ENCODE measurements around the gene EDC3. TPM values are rescaled to one million over a fixed set of nuclear protein-coding genes. Genes with fewer than 3 reads are reported as not detected.
A peak's percentile ranks its signal among the peaks of the same experiment; 100 is the strongest.

Gene EDC3
- total and polyA plus RNA-seq, 9 of the 15 experiments (the other 6 are each of a cell fraction or from before 2014, with no cell fraction given), result 11.7 to 63.9 (median 32.8) TPM

- H3K36me3 ChIP-seq (ENCODE audit: control insufficient read depth, insufficient read depth, low read length), result peaks cover 37% of the 10 kb centered on the region; the same call in 2 of the 3 replicates
- CTCF ChIA-PET (ENCODE audit: low intra/inter-chr PET ratio), result interaction anchor here (0.7 kb wide), 1 partner anchor 242 kb away, joined by 3 read pairs; no protein-coding TSS in a partner anchor
- WGBS (ENCODE audit: insufficient coverage, low coverage, missing lambda C conversion rate), result under 1% methylated on average over 63 of the region's 91 CpGs
- H4K20me1 ChIP-seq (replicated peaks; ENCODE audit: control insufficient read depth, insufficient read depth, low read length), result peaks cover 52% of the 10 kb centered on the region
- peak within 1 kb of the TSS; percentile 92 for H3K4me2 ChIP-seq (ENCODE audit: insufficient read depth, low read length)
- peak; percentile 94 for ATAC-seq
- POLR2A ChIA-PET, result interaction anchor here (0.5 to 9.7 kb wide), 12 partner anchors 8 to 310 kb away, joined by 3 to 111 read pairs (median 3); partner anchors contain the start of gene ARID3B
- peak within 1 kb of the TSS; percentile 89 for H3K4me3 ChIP-seq
- in situ Hi-C loops (cut with MboI) (no loop called here), intact Hi-C loops (cut with micrococcal nuclease) (loop anchor here (1.0 to 10.0 kb wide), 4 partner anchors 69 to 621 kb away; partner anchors contain the start of genes PML and STOML1)
- peak; percentile 93 to 97 (median 94) for DNase-seq (ENCODE audit: extremely low read depth in 1 of 4, low spot score in 3 of 4)
- H3K9me1 ChIP-seq (ENCODE audit: control insufficient read depth, insufficient read depth, low read length), result peaks cover 7% of the 10 kb centered on the region
- no peaks in the 10 kb centered on the region; a peak in 1 of 5 replicates for H3K27me3 ChIP-seq (ENCODE audit: control insufficient read depth in 2 of 2, insufficient read depth in 2 of 2, low read length in 2 of 2)
- peak within 1 kb of the TSS; percentile 96 for H2AFZ ChIP-seq (ENCODE audit: low read depth, low read length)
- H3K9me3 ChIP-seq (replicated peaks; ENCODE audit: control insufficient read depth, insufficient read depth, low read depth, low read length), result no peaks in the 10 kb centered on the region
- H3K27ac ChIP-seq (ENCODE audit: extremely low read depth, low read depth, low read length), result peak within 1 kb of the TSS; percentile 84
- peak within 1 kb of the TSS; percentile 91 to 98 for H3K9ac ChIP-seq (ENCODE audit: insufficient read depth in 1 of 2, low read depth in 2 of 2, low read length in 2 of 2)
- TSS peak; percentile 62 for BruUV-seq (replicated peaks)
- peak; percentile 74 for FAIRE-seq
- peaks cover 54% of the 10 kb centered on the region for H3K79me2 ChIP-seq (ENCODE audit: control insufficient read depth, insufficient read depth, low read length)
- peaks cover 19 to 49% of the 10 kb centered on the region in 2 experiments for H3K4me1 ChIP-seq (replicated peaks in 1 of 2; ENCODE audit: control insufficient read depth in 2 of 2, insufficient read depth in 2 of 2, low read length in 2 of 2)
- TF ChIP-seq ZNF12 (CRISPR knock-in tag; IDR thresholded peaks at IDR 0.05) (peak; percentile 30; the same call in 1 of the 2 replicates), KDM1A (IDR thresholded peaks at IDR 0.05) (no peak), BRCA1 (IDR thresholded peaks at IDR 0.05) (no peak), BRCA1 (CRISPR knock-in tag; IDR thresholded peaks at IDR 0.05) (no peak), ZNF143 (CRISPR knock-in tag; IDR thresholded peaks at IDR 0.05) (no peak; the same call in 1 of the 2 replicates), CSDE1 (IDR thresholded peaks at IDR 0.05) (no peak), ZHX1 (conservative IDR thresholded peaks at IDR 0.05; ENCODE audit: low read length) (no peak), SRSF7 (optimal IDR thresholded peaks at IDR 0.05; ENCODE audit: low read depth, low read length) (peak; percentile 34), THRAP3 (IDR thresholded peaks at IDR 0.05; ENCODE audit: borderline replicate concordance) (no peak), ZNF511 (CRISPR knock-in tag; IDR thresholded peaks at IDR 0.05) (no peak; the same call in 1 of the 2 replicates)
- TF ChIP-seq, protein P1, sequence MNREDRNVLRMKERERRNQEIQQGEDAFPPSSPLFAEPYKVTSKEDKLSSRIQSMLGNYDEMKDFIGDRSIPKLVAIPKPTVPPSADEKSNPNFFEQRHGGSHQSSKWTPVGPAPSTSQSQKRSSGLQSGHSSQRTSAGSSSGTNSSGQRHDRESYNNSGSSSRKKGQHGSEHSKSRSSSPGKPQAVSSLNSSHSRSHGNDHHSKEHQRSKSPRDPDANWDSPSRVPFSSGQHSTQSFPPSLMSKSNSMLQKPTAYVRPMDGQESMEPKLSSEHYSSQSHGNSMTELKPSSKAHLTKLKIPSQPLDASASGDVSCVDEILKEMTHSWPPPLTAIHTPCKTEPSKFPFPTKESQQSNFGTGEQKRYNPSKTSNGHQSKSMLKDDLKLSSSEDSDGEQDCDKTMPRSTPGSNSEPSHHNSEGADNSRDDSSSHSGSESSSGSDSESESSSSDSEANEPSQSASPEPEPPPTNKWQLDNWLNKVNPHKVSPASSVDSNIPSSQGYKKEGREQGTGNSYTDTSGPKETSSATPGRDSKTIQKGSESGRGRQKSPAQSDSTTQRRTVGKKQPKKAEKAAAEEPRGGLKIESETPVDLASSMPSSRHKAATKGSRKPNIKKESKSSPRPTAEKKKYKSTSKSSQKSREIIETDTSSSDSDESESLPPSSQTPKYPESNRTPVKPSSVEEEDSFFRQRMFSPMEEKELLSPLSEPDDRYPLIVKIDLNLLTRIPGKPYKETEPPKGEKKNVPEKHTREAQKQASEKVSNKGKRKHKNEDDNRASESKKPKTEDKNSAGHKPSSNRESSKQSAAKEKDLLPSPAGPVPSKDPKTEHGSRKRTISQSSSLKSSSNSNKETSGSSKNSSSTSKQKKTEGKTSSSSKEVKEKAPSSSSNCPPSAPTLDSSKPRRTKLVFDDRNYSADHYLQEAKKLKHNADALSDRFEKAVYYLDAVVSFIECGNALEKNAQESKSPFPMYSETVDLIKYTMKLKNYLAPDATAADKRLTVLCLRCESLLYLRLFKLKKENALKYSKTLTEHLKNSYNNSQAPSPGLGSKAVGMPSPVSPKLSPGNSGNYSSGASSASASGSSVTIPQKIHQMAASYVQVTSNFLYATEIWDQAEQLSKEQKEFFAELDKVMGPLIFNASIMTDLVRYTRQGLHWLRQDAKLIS (CRISPR knock-in tag; IDR thresholded peaks at IDR 0.05), result peak; percentile 81
- TF ChIP-seq, protein P2, sequence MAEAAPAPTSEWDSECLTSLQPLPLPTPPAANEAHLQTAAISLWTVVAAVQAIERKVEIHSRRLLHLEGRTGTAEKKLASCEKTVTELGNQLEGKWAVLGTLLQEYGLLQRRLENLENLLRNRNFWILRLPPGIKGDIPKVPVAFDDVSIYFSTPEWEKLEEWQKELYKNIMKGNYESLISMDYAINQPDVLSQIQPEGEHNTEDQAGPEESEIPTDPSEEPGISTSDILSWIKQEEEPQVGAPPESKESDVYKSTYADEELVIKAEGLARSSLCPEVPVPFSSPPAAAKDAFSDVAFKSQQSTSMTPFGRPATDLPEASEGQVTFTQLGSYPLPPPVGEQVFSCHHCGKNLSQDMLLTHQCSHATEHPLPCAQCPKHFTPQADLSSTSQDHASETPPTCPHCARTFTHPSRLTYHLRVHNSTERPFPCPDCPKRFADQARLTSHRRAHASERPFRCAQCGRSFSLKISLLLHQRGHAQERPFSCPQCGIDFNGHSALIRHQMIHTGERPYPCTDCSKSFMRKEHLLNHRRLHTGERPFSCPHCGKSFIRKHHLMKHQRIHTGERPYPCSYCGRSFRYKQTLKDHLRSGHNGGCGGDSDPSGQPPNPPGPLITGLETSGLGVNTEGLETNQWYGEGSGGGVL (CRISPR knock-in tag; IDR thresholded peaks at IDR 0.05), result no peak
These were observed 80.1 kb downstream of the EDC3 start, which contains the start of gene CLK3 for GRCh38 chr15:74615508-74616365. TSS of gene CLK3 (plus strand) at chr15:74615836. CDS start at chr15:74619197, 3,361 bp downstream.

Data from K562 (cell line).